H1 (cell line): ENCODE measurements around the gene APOC3. TPM values are rescaled to one million over a fixed set of nuclear protein-coding genes. Genes with fewer than 3 reads are reported as not detected.

ENCODE experiments used
- CTCF ChIA-PET: fragments of 300-600 bp; sonication (Branson Sonifier 250); formaldehyde crosslinking; loops from one replicate; lab custom pipeline; 2021; ENCODE audit not compliant: partially characterized antibody; lab: Charles Lee
- POLR2A ChIA-PET: fragments of 300-600 bp; sonication (Branson Sonifier 250); formaldehyde crosslinking; loops from one replicate; lab custom pipeline; 2021; ENCODE audit warnings: inconsistent platforms; ENCODE audit not compliant: partially characterized antibody; lab: Charles Lee
- DNase-seq, 2 experiments: peaks; one replicate each; pipeline versions ENCODE4 v3.0.0 to v3.0.0-alpha.2; 2010 to 2022; ENCODE audit warnings: low spot score in 2 of 2, low read depth in 1 of 2, mixed read lengths in 1 of 2
- FAIRE-seq: peaks from 2 replicates; lab custom pipeline; 2011; peaks lifted over from hg19 to GRCh38; lab: Jason Lieb, UNC
- H2AFZ ChIP-seq: 2 replicates; pipeline ENCODE4 v1.8.1; 2012; ENCODE audit warnings: low read length, inconsistent platforms
- H2AK5ac ChIP-seq: 2 replicates; pipeline ENCODE4 v1.6.1; 2013; ENCODE audit warnings: low read depth, low read length
- H2BK120ac ChIP-seq: replicated peaks from 2 replicates; pipeline ENCODE3; 2013; ENCODE audit warnings: low read depth, low read length, inconsistent platforms
- H2BK12ac ChIP-seq: 2 replicates; pipeline ENCODE4 v1.6.1; 2013; ENCODE audit warnings: low read depth, low read length
- H2BK15ac ChIP-seq: 2 replicates; pipeline ENCODE4 v1.6.1; 2013; ENCODE audit warnings: low read length
- H2BK20ac ChIP-seq: 2 replicates; pipeline ENCODE4 v1.6.1; 2013; ENCODE audit warnings: low read length
- H2BK5ac ChIP-seq: 2 replicates; pipeline ENCODE4 v1.6.1; 2013; ENCODE audit warnings: low read depth, low read length
- H3K14ac ChIP-seq: 2 replicates; pipeline ENCODE4 v1.6.1; 2013; ENCODE audit warnings: inconsistent platforms; ENCODE audit not compliant: insufficient read length
- H3K18ac ChIP-seq: 2 replicates; pipeline ENCODE4 v1.6.1; 2013; ENCODE audit warnings: low read length; ENCODE audit errors: extremely low read depth
- H3K23ac ChIP-seq: 2 replicates; pipeline ENCODE4 v1.6.1; 2013; ENCODE audit warnings: inconsistent platforms; ENCODE audit not compliant: insufficient read length
- H3K23me2 ChIP-seq: 2 replicates; pipeline ENCODE4 v1.6.1; 2013; ENCODE audit warnings: low read depth, low read length
- H3K27ac ChIP-seq: 2 replicates; pipeline ENCODE4 v1.6.1; 2011; ENCODE audit warnings: low read depth, low read length, inconsistent platforms
- H3K27me3 ChIP-seq, 4 experiments: replicated peaks in 1 of 4; 1 replicate in 1 of 4; 2 replicates in 3 of 4; pipeline versions ENCODE4 v1.6.1 to v1.8.1; 2011 to 2013; ENCODE audit warnings: low read length in 3 of 4, mild to moderate bottlenecking in 3 of 4, inconsistent platforms in 2 of 4, mixed read lengths in 2 of 4, moderate library complexity in 1 of 4; ENCODE audit not compliant: control insufficient read depth in 3 of 4, insufficient read depth in 3 of 4; ENCODE audit errors: extremely low read depth in 1 of 4
- H3K36me3 ChIP-seq, 4 experiments: 2 replicates each; pipeline versions ENCODE4 v1.6.1 to v1.8.1; 2011 to 2013; ENCODE audit warnings: mild to moderate bottlenecking in 4 of 4, low read length in 3 of 4, moderate library complexity in 2 of 4, control low read depth in 1 of 4, inconsistent platforms in 1 of 4; ENCODE audit not compliant: insufficient read depth in 4 of 4, control insufficient read depth in 2 of 4
- H3K4ac ChIP-seq: replicated peaks from 2 replicates; pipeline ENCODE3; 2013; ENCODE audit warnings: low read length, low read depth, mixed read lengths, inconsistent platforms; ENCODE audit not compliant: insufficient read length
- H3K4me1 ChIP-seq, 4 experiments: replicated peaks in 1 of 4; 1 replicate in 1 of 4; 2 replicates in 3 of 4; pipeline versions ENCODE4 v1.6.1 to v1.8.1; 2011 to 2013; ENCODE audit warnings: low read length in 3 of 4, inconsistent platforms in 2 of 4, mixed read lengths in 1 of 4; ENCODE audit not compliant: insufficient read depth in 4 of 4, control insufficient read depth in 3 of 4
- H3K4me2 ChIP-seq, 2 experiments: 2 replicates each; pipeline versions ENCODE4 v1.6.1 to v1.8.1; 2011 to 2013; ENCODE audit warnings: low read depth in 2 of 2, low read length in 2 of 2, control low read depth in 1 of 2, inconsistent platforms in 1 of 2, mild to moderate bottlenecking in 1 of 2; ENCODE audit not compliant: insufficient read depth in 1 of 2
- H3K4me3 ChIP-seq, 4 experiments: fragments of 200-600, 300-600 bp in 1 of 4; sonication (generic), shearing (Covaris generic), sonication (Bioruptor Twin) in 1 of 4; 2 replicates each; pipeline versions ENCODE4 v1.5.1 to v1.8.1; 2011 to 2016; ENCODE audit warnings: low read length in 4 of 4, low read depth in 3 of 4, control low read depth in 2 of 4, inconsistent platforms in 2 of 4, mild to moderate bottlenecking in 2 of 4, mixed read lengths in 1 of 4, moderate library complexity in 1 of 4; ENCODE audit not compliant: insufficient read depth in 2 of 4; ENCODE audit errors: extremely low read depth in 1 of 4
- H3K56ac ChIP-seq: replicated peaks from 2 replicates; pipeline ENCODE3; 2013; ENCODE audit warnings: low read depth, mild to moderate bottlenecking, mixed read lengths, low read length, inconsistent platforms; ENCODE audit not compliant: insufficient read length
- H3K79me1 ChIP-seq: 2 replicates; pipeline ENCODE4 v1.6.1; 2013; ENCODE audit warnings: low read depth, low read length, control low read depth
- H3K79me2 ChIP-seq, 2 experiments: 2 replicates each; pipeline versions ENCODE4 v1.6.1 to v1.8.1; 2012 to 2013; ENCODE audit warnings: low read length in 2 of 2, mild to moderate bottlenecking in 2 of 2, inconsistent platforms in 1 of 2; ENCODE audit not compliant: insufficient read depth in 2 of 2, control insufficient read depth in 1 of 2
- H3K9ac ChIP-seq, 4 experiments: replicated peaks in 1 of 4; 1 replicate in 1 of 4; 2 replicates in 3 of 4; pipeline versions ENCODE4 v1.6.1 to v1.8.1; 2011 to 2013; ENCODE audit warnings: low read depth in 3 of 4, low read length in 3 of 4, control low read depth in 2 of 4, mild to moderate bottlenecking in 2 of 4, moderate library complexity in 2 of 4, inconsistent platforms in 1 of 4; ENCODE audit errors: extremely low read depth in 1 of 4
- H3K9me3 ChIP-seq, 2 experiments: 2 replicates each; pipeline versions ENCODE4 v1.6.1 to v1.8.1; 2012 to 2013; ENCODE audit warnings: mild to moderate bottlenecking in 2 of 2, moderate library complexity in 2 of 2, control low read depth in 1 of 2, inconsistent platforms in 1 of 2, low read depth in 1 of 2, low read length in 1 of 2, mixed read lengths in 1 of 2; ENCODE audit not compliant: insufficient read depth in 2 of 2
- H4K20me1 ChIP-seq, 2 experiments: replicated peaks in 1 of 2; 2 replicates each; pipeline versions ENCODE3 to v1.8.1; 2011 to 2013; ENCODE audit warnings: inconsistent platforms in 2 of 2, low read length in 2 of 2, mild to moderate bottlenecking in 1 of 2; ENCODE audit not compliant: insufficient read depth in 2 of 2, control insufficient read depth in 1 of 2
- H4K5ac ChIP-seq: 2 replicates; pipeline ENCODE4 v1.6.1; 2013; ENCODE audit warnings: low read length, low read depth, mixed read lengths, inconsistent platforms; ENCODE audit not compliant: insufficient read length
- H4K8ac ChIP-seq: 2 replicates; pipeline ENCODE4 v1.8.0; 2013; ENCODE audit warnings: mild to moderate bottlenecking, moderate library complexity, low read length, inconsistent platforms; ENCODE audit not compliant: insufficient read depth; ENCODE audit errors: extremely low read depth
- H4K91ac ChIP-seq: replicated peaks from 2 replicates; pipeline ENCODE3; 2013; ENCODE audit warnings: low read length, mixed read lengths, inconsistent platforms; ENCODE audit not compliant: insufficient read length
- BACH1 ChIP-seq: IDR thresholded peaks from 2 replicates; pipeline ENCODE4 v1.6.1; 2012; ENCODE audit warnings: low read length, improper control_type of control experiment
- RFX5 ChIP-seq: IDR thresholded peaks from 2 replicates; pipeline ENCODE4 v1.6.1; 2011; ENCODE audit warnings: low read depth, low read length, improper control_type of control experiment, borderline replicate concordance
- WGBS, 2 experiments: shearing (Covaris generic) in 1 of 2; methylation state at CpG; one replicate each; pipeline versions ENCODE4 v1.1.6 to v1.1.7; 2013 to 2015; ENCODE audit warnings: low lambda C conversion rate in 2 of 2, mixed read lengths in 2 of 2, inconsistent platforms in 1 of 2, low coverage in 1 of 2, missing lambda C conversion rate in 1 of 2; ENCODE audit not compliant: insufficient replicate concordance in 2 of 2, insufficient coverage in 1 of 2, insufficient read length in 1 of 2; ENCODE audit errors: extremely low coverage in 1 of 2, missing lambda C conversion rate in 1 of 2; 5-methylcytosine and 5-hydroxymethylcytosine counted together
- polyA plus RNA-seq, 7 experiments: library from polyadenylated mRNA; depleted of rRNA in 3 of 7; stranded (reverse) in 5 of 7; unstranded in 2 of 7; fragments of >200 nt in 5 of 7; fragments of 200-250 nt in 2 of 7; gene quantifications; 1 replicate in 5 of 7; 2 replicates in 1 of 7; 4 replicates in 1 of 7; pipeline versions ENCODE4 v1.2.1 to v1.2.3, GENCODE V29; 2011 to 2013; ENCODE audit warnings: missing spikeins in 2 of 7, mixed read lengths in 2 of 7
- total RNA-seq: library from RNA; stranded (reverse); fragmentation: NEBNext Ultra II Directional; extraction: Animal tissue kit (Norgen Biotek cat#: 25700); gene quantifications from 2 replicates; pipeline ENCODE4 v1.2.1, GENCODE V29; 2021

APOC3 gene
- total and polyA plus RNA-seq, 2 of the 8 experiments (the other 6 are each of a cell fraction or from before 2014, with no cell fraction given), result not detected

GRCh38 chr11:116796548-116796947 is 33.2 kb upstream of the APOC3 start:
- Histone ChIP-seq H4K91ac (no peak overlapping the region), H3K9ac (no peak overlapping the region), H4K20me1 (no peaks in the 10 kb centered on the region), H3K56ac (no peak overlapping the region), H4K8ac (no peak overlapping the region), H3K4me3 (no peak overlapping the region), H3K27me3 (no peaks in the 10 kb centered on the region; a peak in 1 of 7 replicates), H3K18ac (no peak overlapping the region), H3K27ac (no peak overlapping the region), H3K79me1 (no peaks in the 10 kb centered on the region), H2AK5ac (no peak overlapping the region), H3K4me2 (no peak overlapping the region), H3K23me2 (no peaks in the 10 kb centered on the region), H2BK12ac (no peak overlapping the region), H3K14ac (no peak overlapping the region), H3K4ac (no peak overlapping the region), H2BK20ac (no peak overlapping the region), H2BK120ac (no peak overlapping the region), H2BK5ac (no peak overlapping the region), H4K5ac (no peak overlapping the region), H2AFZ (no peak overlapping the region), H3K9me3 (no peaks in the 10 kb centered on the region), H3K36me3 (no peaks in the 10 kb centered on the region), H3K4me1 (peaks cover 0 to 5% (median 3%) of the 10 kb centered on the region in 4 experiments; a peak in 5 of 7 replicates), H2BK15ac (no peak overlapping the region), H3K23ac (no peak overlapping the region), H3K79me2 (no peaks in the 10 kb centered on the region)
- 71% methylated on average over 1 of the region's 1 CpG; no CpG with 5 or more reads in 1 of the 2 experiments for WGBS, 2 experiments
- ChIA-PET CTCF (interaction anchor here (0.8 to 12.1 kb wide), 3 partner anchors 14 to 430 kb away, joined by 4 to 237 read pairs (median 5); partner anchors contain the start of genes APOA1 and APOC3), POLR2A (interaction anchor here (1.2 kb wide), 1 partner anchor 10 kb away, joined by 4 read pairs; the partner anchor contains the start of gene ZPR1)
- FAIRE-seq (no peak), DNase-seq (no peak)
- no peak for TF ChIP-seq RFX5
- peak; percentile 77 for TF ChIP-seq BACH1
